Mesothelial cell of epicardium (in vitro differentiated cells): ENCODE results near the gene TRIO. TPM values are rescaled to one million over a fixed set of nuclear protein-coding genes. Genes with fewer than 3 reads are reported as not detected.

Source experiments
- DNase-seq, 2 experiments: peaks; one replicate each; pipeline ENCODE4 v3.0.0; 2021; ENCODE audit warnings: low spot score in 2 of 2; ENCODE audit not compliant: unreplicated experiment in 2 of 2
- H3K27ac Mint-ChIP-seq: 2 replicates; pipeline ENCODE4 v1.8.0; 2021; ENCODE audit warnings: mixed read lengths
- H3K27me3 Mint-ChIP-seq: 2 replicates; pipeline ENCODE4 v1.8.0; 2021; ENCODE audit warnings: low read depth, mixed read lengths
- H3K36me3 Mint-ChIP-seq: 2 replicates; pipeline ENCODE4 v1.8.0; 2021; ENCODE audit warnings: mixed read lengths
- H3K4me1 Mint-ChIP-seq: 2 replicates; pipeline ENCODE4 v1.8.0; 2021; ENCODE audit warnings: mixed read lengths
- H3K4me3 Mint-ChIP-seq: 2 replicates; pipeline ENCODE4 v1.8.0; 2021; ENCODE audit warnings: mild to moderate bottlenecking, moderate library complexity, mixed read lengths
- H3K9me3 Mint-ChIP-seq: 2 replicates; pipeline ENCODE4 v1.8.0; 2021; ENCODE audit warnings: mixed read lengths
- total RNA-seq: library from RNA; stranded (reverse); gene quantifications from 3 replicates; pipeline ENCODE4 v1.2.1, GENCODE V29; 2021
- TF ChIP-seq, protein P1 (sequence below): fragments of 200-600 bp; sonication (generic); IDR thresholded peaks from one replicate; pipeline ENCODE4 v1.5.0; 2021; ENCODE audit warnings: antibody characterized with exemption; ENCODE audit not compliant: unreplicated experiment

The TRIO gene
- total RNA-seq, 1 donor from 2014 or later, result 209 TPM

DNA sequence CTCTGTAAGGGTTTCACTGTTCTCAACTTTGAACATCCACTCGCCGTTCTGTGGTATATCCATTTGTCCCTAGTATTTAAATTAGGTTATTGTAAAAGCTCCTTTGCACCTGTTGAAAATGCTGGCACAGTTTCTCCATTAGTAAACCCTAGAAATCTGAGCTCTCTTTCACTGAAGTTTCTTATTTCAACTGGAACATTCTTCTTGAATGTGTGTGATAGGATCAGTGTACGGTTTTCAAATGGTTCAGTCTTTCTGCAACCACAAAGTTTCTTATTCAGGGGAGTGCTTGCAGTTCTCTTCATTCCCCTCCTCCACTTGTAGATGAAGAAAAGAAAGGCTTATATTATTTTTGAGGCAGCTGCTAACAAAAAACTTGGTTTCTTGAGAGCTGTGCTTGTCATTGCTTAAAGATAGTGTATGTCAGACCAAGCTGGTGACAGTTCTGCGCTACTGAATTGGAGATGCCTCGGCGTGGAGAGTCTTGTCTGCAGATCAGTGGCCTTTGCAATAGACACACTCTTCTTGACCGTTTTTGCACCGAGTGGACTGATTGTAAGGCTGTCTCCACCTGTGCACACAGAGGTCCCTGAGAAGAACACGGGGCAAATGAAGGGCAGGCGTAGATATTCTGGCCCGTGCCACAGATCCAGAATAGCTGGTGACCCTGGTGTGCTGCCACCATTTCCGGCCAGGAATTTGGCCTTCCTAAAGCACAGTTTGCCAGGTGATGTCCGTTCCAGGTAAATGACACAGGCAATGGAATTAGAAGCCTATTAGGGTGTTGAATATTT is 102.2 kb downstream of the TRIO start:
- peaks cover 37% of the 10 kb centered on the region for H3K4me1 Mint-ChIP-seq
- TF ChIP-seq, protein P1, sequence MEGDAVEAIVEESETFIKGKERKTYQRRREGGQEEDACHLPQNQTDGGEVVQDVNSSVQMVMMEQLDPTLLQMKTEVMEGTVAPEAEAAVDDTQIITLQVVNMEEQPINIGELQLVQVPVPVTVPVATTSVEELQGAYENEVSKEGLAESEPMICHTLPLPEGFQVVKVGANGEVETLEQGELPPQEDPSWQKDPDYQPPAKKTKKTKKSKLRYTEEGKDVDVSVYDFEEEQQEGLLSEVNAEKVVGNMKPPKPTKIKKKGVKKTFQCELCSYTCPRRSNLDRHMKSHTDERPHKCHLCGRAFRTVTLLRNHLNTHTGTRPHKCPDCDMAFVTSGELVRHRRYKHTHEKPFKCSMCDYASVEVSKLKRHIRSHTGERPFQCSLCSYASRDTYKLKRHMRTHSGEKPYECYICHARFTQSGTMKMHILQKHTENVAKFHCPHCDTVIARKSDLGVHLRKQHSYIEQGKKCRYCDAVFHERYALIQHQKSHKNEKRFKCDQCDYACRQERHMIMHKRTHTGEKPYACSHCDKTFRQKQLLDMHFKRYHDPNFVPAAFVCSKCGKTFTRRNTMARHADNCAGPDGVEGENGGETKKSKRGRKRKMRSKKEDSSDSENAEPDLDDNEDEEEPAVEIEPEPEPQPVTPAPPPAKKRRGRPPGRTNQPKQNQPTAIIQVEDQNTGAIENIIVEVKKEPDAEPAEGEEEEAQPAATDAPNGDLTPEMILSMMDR, result no peak
- H3K27ac Mint-ChIP-seq, result no peak overlapping the region
- H3K9me3 Mint-ChIP-seq, result no peaks in the 10 kb centered on the region
- no peak overlapping the region for H3K4me3 Mint-ChIP-seq
- H3K27me3 Mint-ChIP-seq, result no peaks in the 10 kb centered on the region
- DNase-seq, result no peak
- H3K36me3 Mint-ChIP-seq, result no peaks in the 10 kb centered on the region

DNA sequence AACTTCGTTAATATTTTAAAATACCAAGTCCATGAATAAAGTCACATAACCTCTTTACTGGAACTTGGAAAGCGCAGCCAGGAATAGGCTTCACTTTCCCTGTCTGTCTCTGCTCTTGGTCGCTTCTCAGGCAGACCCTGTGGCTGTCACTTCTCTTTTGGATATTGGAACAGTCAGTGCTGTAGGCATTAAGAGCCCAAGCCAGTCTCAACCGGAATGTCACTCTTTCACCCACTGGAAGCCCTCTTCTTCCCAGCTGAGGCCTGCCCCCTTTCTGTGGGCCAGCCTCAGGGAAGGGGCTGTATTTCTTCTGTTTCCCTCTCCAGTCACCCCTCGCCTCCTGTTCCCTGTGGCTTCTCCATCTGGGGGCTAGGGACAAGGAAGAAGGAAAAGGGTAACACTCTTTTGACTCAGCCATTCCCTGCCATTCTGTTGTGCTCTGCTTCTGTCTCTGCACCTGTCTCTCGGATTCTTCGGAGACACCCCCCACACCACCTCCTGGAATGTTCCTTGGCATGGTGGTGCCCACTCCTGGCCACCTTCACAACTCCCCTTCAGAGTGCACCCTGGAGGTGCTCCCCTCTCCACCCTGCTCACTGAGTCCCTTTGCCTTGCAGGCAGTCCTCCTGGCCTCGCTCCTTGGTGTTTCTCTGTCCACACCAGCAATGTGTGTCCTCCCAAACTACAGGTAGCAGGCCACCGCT is 103.4 kb downstream of the TRIO start:
- TF ChIP-seq, protein P1, result no peak
- Mint-ChIP-seq H3K27me3 (no peaks in the 10 kb centered on the region), H3K4me1 (peaks cover 39% of the 10 kb centered on the region), H3K27ac (peak overlapping the region; percentile 25), H3K36me3 (no peaks in the 10 kb centered on the region), H3K9me3 (no peaks in the 10 kb centered on the region), H3K4me3 (no peak overlapping the region)
- no peak for DNase-seq

DNA sequence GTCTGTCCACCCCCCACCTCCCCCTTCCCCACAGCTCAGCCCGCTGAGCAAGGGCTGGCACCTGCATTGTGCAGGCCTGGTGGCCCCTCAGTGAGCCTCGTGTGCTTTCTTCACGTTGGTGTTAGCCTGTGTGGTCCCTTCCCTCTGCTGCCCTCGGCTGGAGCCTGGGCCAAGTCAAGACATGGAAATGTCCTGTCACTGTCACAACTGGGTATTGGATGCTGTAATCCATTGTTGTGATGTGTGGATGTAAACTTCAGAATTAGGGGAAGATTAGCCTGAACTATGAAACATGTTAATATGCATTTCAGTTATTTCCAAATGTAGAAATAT is 103.9 kb downstream of the TRIO start:
- H3K36me3 Mint-ChIP-seq, result no peaks in the 10 kb centered on the region
- no peak overlapping the region for H3K27ac Mint-ChIP-seq
- DNase-seq, result no peak
- TF ChIP-seq, protein P1, result no peak
- peaks cover 39% of the 10 kb centered on the region for H3K4me1 Mint-ChIP-seq
- H3K27me3 Mint-ChIP-seq, result no peaks in the 10 kb centered on the region
- no peaks in the 10 kb centered on the region for H3K9me3 Mint-ChIP-seq
- H3K4me3 Mint-ChIP-seq, result no peak overlapping the region

DNA sequence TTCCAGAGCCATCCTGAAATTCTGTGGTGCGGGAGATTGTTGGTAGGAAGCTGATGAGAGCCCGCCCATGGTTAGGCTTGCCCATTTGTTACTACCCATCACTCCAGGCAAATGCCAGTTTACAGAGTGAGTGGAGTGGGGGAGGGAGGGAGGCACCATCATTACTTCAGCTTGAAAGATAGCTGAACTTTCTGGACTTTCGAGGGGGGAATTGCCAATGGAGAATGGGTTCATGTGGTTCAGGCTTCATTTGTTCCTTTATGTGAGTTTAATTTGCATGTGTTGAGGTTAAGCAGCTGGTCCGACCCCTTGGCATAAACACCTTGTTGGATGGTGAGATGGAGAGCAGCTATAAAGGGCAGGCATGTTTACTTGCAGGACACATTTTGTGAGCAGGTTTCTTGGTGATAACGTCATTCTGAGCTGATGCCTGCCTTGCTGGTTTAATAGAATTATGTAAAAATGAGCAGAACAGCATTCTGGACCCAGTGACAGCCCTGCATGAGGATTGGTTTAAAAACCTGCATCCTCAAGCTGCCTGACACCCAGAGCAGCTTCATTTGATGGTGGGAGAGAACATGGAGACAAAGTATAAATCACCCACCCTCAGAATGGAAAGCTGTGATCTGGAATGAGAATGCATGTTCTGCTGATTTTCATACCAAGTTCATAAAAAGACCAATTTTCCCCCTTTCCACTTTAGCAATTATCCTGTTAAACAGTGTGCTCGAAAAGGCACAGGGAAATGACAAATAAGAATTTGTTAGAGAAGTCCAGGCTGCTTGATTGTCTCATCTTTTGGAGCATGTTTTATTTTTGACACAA is 106.3 kb downstream of the TRIO start:
- H3K9me3 Mint-ChIP-seq, result no peaks in the 10 kb centered on the region
- H3K4me3 Mint-ChIP-seq, result no peak overlapping the region

DNA sequence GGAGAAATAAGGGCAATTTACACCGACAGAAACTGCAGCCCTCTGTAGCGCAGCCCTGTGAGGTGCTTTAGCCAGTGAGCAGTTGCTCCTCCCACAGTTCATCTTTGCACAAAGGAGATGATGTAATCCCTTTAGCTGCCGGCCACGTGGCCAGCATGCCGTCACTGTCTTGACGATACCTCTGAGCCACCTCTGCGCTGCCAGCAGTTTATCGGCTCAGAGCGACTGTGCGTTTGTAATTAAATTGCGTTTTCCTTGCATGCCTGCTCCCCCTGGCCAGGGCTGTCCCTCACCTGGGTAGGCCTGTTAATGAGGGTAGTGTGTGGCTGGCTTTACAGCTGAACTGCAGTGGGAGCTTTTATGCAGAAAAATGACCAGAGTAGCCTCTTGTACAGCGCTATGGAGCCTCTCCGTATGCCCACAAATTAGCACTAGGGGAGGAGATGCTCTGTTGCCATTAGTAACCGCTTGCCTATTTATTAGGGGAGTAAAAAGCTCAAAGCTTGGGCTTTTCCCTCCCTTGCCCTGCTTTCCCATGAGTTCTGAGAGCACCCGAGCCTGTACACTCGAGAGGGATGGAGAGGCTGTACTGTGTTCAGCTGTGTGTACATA is 107.0 kb downstream of the TRIO start:
- H3K9me3 Mint-ChIP-seq, result peaks cover 4% of the 10 kb centered on the region
- peak overlapping the region; percentile 84 for H3K27ac Mint-ChIP-seq
- peaks cover 2% of the 10 kb centered on the region for H3K36me3 Mint-ChIP-seq
- peaks cover 32% of the 10 kb centered on the region for H3K4me1 Mint-ChIP-seq
- no peak overlapping the region for H3K4me3 Mint-ChIP-seq
- DNase-seq, result peak in 1 of 2 experiments; percentile 49
- TF ChIP-seq, protein P1, result no peak
- no peaks in the 10 kb centered on the region for H3K27me3 Mint-ChIP-seq

More for the DNA sequence above, 106.3 kb downstream of the TRIO start:
- peak overlapping the region; percentile 84 for H3K27ac Mint-ChIP-seq
- no peak for DNase-seq
- H3K36me3 Mint-ChIP-seq, result no peaks in the 10 kb centered on the region
- TF ChIP-seq, protein P1, result no peak
- H3K27me3 Mint-ChIP-seq, result no peaks in the 10 kb centered on the region
- peaks cover 38% of the 10 kb centered on the region for H3K4me1 Mint-ChIP-seq
